Stimulated activated CD4-positive, alpha-beta T cell treated with anti-CD3 and anti-CD28 coated beads, Interleukin-1b, Interleukin-23, amount 100 ng/mL, for 4 hours (primary cell): ENCODE data around the gene TSPAN33.
A peak's percentile ranks its signal among the peaks of the same experiment; 100 is the strongest.

Source experiments
- DNase-seq, 2 donors: peaks; one replicate each; pipeline ENCODE4 v3.0.0-alpha.2; 2020; ENCODE audit warnings: low read depth in 2 of 2

Gene TSPAN33

GRCh38 chr7:129136887-129137642 lies 7.4 kb upstream of the TSPAN33 start:
- DNase-seq: no peak

- no peak for DNase-seq
These were observed 798 bp upstream of the TSPAN33 start for GRCh38 chr7:129143724-129144094.

GRCh38 chr7:129144834-129145668 lies 544 bp downstream of the TSPAN33 start:
- peak in 1 of 2 donors; percentile 26 for DNase-seq

GRCh38 chr7:129146237-129146979 lies 1.9 kb downstream of the TSPAN33 start:
- no peak for DNase-seq

GRCh38 chr7:129147731-129148130 lies 3.2 kb downstream of the TSPAN33 start:
- DNase-seq: no peak

GRCh38 chr7:129149511-129149910 lies 5.0 kb downstream of the TSPAN33 start:
- no peak for DNase-seq

GRCh38 chr7:129150199-129150996 lies 5.9 kb downstream of the TSPAN33 start:
- no peak for DNase-seq

- DNase-seq: no peak
These were observed 13.1 kb downstream of the TSPAN33 start for GRCh38 chr7:129157651-129158050.

- DNase-seq: no peak
These were observed 15.0 kb downstream of the TSPAN33 start for GRCh38 chr7:129159539-129159938.

GRCh38 chr7:129160161-129160905 lies 15.8 kb downstream of the TSPAN33 start:
- no peak for DNase-seq

- DNase-seq: no peak
These were observed 17.2 kb downstream of the TSPAN33 start for GRCh38 chr7:129161524-129162225.

- DNase-seq: no peak
These were observed 18.2 kb downstream of the TSPAN33 start for GRCh38 chr7:129162732-129163131.

- no peak for DNase-seq
These were observed 19.5 kb downstream of the TSPAN33 start for GRCh38 chr7:129163875-129164544.

GRCh38 chr7:129166745-129167144 lies 22.2 kb downstream of the TSPAN33 start:
- no peak for DNase-seq

GRCh38 chr7:129167817-129168216 lies 23.3 kb downstream of the TSPAN33 start:
- no peak for DNase-seq

GRCh38 chr7:129168231-129169021 lies 23.9 kb downstream of the TSPAN33 start:
- no peak for DNase-seq

- DNase-seq: peak in 1 of 2 donors; percentile 45
These were observed 24.7 kb downstream of the TSPAN33 start for GRCh38 chr7:129169171-129169671.

- DNase-seq: no peak
These were observed 25.4 kb downstream of the TSPAN33 start for GRCh38 chr7:129169686-129170440.
